DLD1 (cell line): ENCODE data around the gene MAP6.

Experiments
- in situ Hi-C: cut with HindIII; loops from 2 replicates; pipeline ENCODE4 v1.10.0; 2017; ENCODE audit warnings: low sequenced_read_pairs

MAP6 gene

GRCh38 chr11:75555079-75555811 is 113.6 kb downstream of the MAP6 start:
- in situ Hi-C loops, result no loop called here

- in situ Hi-C loops, result no loop called here
Measured at GRCh38 chr11:75554258-75555022, 114.4 kb downstream of the MAP6 start.

- in situ Hi-C loops, result no loop called here
Measured at GRCh38 chr11:75553889-75554257, 115.0 kb downstream of the MAP6 start.

- in situ Hi-C loops, result no loop called here
Measured at GRCh38 chr11:75553182-75553581, 115.7 kb downstream of the MAP6 start.

- in situ Hi-C loops, result no loop called here
Measured at GRCh38 chr11:75549370-75549958, 119.4 kb downstream of the MAP6 start.

GRCh38 chr11:75548595-75549272 is 120.1 kb downstream of the MAP6 start:
- in situ Hi-C loops, result no loop called here

- in situ Hi-C loops, result no loop called here
Measured at GRCh38 chr11:75547617-75548058, 121.2 kb downstream of the MAP6 start.

- in situ Hi-C loops, result no loop called here
Measured at GRCh38 chr11:75547177-75547576, 121.7 kb downstream of the MAP6 start.

GRCh38 chr11:75543806-75544205 is 125.0 kb downstream of the MAP6 start:
- in situ Hi-C loops, result no loop called here

- in situ Hi-C loops, result no loop called here
Measured at GRCh38 chr11:75542088-75542438, 126.8 kb downstream of the MAP6 start.

- in situ Hi-C loops, result no loop called here
Measured at GRCh38 chr11:75541193-75542087, 127.4 kb downstream of the MAP6 start.

- in situ Hi-C loops, result no loop called here
Measured at GRCh38 chr11:75539459-75540334, 129.1 kb downstream of the MAP6 start.

- in situ Hi-C loops, result no loop called here
Measured at GRCh38 chr11:75538150-75538942, 130.5 kb downstream of the MAP6 start.

GRCh38 chr11:75537740-75538139 is 131.1 kb downstream of the MAP6 start:
- in situ Hi-C loops, result no loop called here
